PC-9 (cell line): ENCODE measurements around the gene TLE5.

Experiments
- EZH2 ChIP-seq: fragments of 200-600 bp; sonication (generic); IDR thresholded peaks from 2 replicates; pipeline ENCODE4 v1.8.0; 2017; ENCODE audit warnings: antibody characterized with exemption, low read depth
- TF ChIP-seq, protein P1 (sequence below): fragments of 200-600 bp; sonication (generic); conservative IDR thresholded peaks from 2 replicates; pipeline ENCODE4 v1.6.1; 2017; ENCODE audit warnings: mixed run types, antibody characterized with exemption, mild to moderate bottlenecking, moderate library complexity

GRCh38 chr19:3096902-3097326, 34.6 kb upstream of the TLE5 start:
- TF ChIP-seq, protein P1, sequence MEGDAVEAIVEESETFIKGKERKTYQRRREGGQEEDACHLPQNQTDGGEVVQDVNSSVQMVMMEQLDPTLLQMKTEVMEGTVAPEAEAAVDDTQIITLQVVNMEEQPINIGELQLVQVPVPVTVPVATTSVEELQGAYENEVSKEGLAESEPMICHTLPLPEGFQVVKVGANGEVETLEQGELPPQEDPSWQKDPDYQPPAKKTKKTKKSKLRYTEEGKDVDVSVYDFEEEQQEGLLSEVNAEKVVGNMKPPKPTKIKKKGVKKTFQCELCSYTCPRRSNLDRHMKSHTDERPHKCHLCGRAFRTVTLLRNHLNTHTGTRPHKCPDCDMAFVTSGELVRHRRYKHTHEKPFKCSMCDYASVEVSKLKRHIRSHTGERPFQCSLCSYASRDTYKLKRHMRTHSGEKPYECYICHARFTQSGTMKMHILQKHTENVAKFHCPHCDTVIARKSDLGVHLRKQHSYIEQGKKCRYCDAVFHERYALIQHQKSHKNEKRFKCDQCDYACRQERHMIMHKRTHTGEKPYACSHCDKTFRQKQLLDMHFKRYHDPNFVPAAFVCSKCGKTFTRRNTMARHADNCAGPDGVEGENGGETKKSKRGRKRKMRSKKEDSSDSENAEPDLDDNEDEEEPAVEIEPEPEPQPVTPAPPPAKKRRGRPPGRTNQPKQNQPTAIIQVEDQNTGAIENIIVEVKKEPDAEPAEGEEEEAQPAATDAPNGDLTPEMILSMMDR, result no peak
- no peak for TF ChIP-seq EZH2
